SU-DHL-6 (cell line): ENCODE results near the gene DAPP1.
"Not testable (repeated sequence)": the region's sequence is repeated elsewhere in the genome, so short reads cannot be mapped to it uniquely, and the experiment has no call there.

ENCODE experiments used
- H2AFZ ChIP-seq: fragments of 200-600 bp; sonication (generic); 2 replicates; pipeline ENCODE4 v1.6.1; 2014; ENCODE audit warnings: low read depth, mild to moderate bottlenecking, moderate library complexity, mixed read lengths, antibody characterized with exemption, low read length; ENCODE audit not compliant: severe bottlenecking
- H3F3A ChIP-seq: fragments of 200-600 bp; shearing (Covaris generic); 2 replicates; pipeline ENCODE4 v1.6.0; 2016; ENCODE audit warnings: antibody characterized with exemption, mild to moderate bottlenecking; ENCODE audit not compliant: insufficient read depth
- H3K27ac ChIP-seq: fragments of 200-600 bp; sonication (generic); 2 replicates; pipeline ENCODE4 v1.5.1; 2016; ENCODE audit warnings: low read depth, mild to moderate bottlenecking, low read length, moderate library complexity, mixed read lengths
- H3K27me3 ChIP-seq: fragments of 200-600 bp; sonication (generic), shearing (Covaris generic); 2 replicates; pipeline ENCODE4 v1.6.0; 2014; ENCODE audit warnings: mild to moderate bottlenecking, low read length
- H3K36me3 ChIP-seq: fragments of 200-600 bp; sonication (generic); 2 replicates; pipeline ENCODE4 v1.6.1; 2014; ENCODE audit warnings: mild to moderate bottlenecking, low read length, mixed read lengths
- H3K4me2 ChIP-seq: fragments of 300-600, 200-600 bp; shearing (Covaris generic), sonication (generic); 2 replicates; pipeline ENCODE4 v1.6.0; 2014; ENCODE audit warnings: low read length, low read depth, mild to moderate bottlenecking; ENCODE audit not compliant: poor library complexity, severe bottlenecking
- H3K4me3 ChIP-seq: fragments of 200-600 bp; sonication (generic); 2 replicates; pipeline ENCODE4 v1.5.1; 2014; ENCODE audit warnings: antibody characterized with exemption, low read length, mild to moderate bottlenecking, mixed read lengths; ENCODE audit not compliant: insufficient read depth, poor library complexity, severe bottlenecking
- H3K79me2 ChIP-seq: fragments of 200-600 bp; sonication (generic); 2 replicates; pipeline ENCODE4 v1.6.1; 2014; ENCODE audit warnings: mild to moderate bottlenecking, low read length, moderate library complexity; ENCODE audit not compliant: insufficient read depth
- H3K9ac ChIP-seq: fragments of 200-600 bp; sonication (generic); 2 replicates; pipeline ENCODE4 v1.7.0; 2014; ENCODE audit warnings: mild to moderate bottlenecking, low read length
- H3K9me2 ChIP-seq: fragments of 200-600 bp; sonication (generic); replicated peaks from 2 replicates; pipeline ENCODE4 v1.6.1; 2014; ENCODE audit warnings: low read length; ENCODE audit not compliant: insufficient read depth
- H3K9me3 ChIP-seq: fragments of 200-600 bp; sonication (generic); 2 replicates; pipeline ENCODE4 v1.6.1; 2014; ENCODE audit warnings: low read length, mixed read lengths; ENCODE audit not compliant: insufficient read depth
- H4K20me1 ChIP-seq: fragments of 200-600 bp; sonication (generic); 2 replicates; pipeline ENCODE4 v1.6.1; 2014; ENCODE audit warnings: low read depth, mild to moderate bottlenecking, antibody characterized with exemption, low read length, moderate library complexity, mixed read lengths
- EZH2phosphoT487 ChIP-seq: fragments of 200-600 bp; sonication (generic), shearing (Covaris generic); conservative IDR thresholded peaks from 2 replicates; pipeline ENCODE4 v1.6.1; 2018; ENCODE audit warnings: mild to moderate bottlenecking, antibody characterized with exemption, low read length, moderate library complexity, mixed read lengths
- TF ChIP-seq, protein P1 (sequence below): fragments of 200-600 bp; sonication (generic); IDR thresholded peaks from one replicate; pipeline ENCODE4 v1.5.1; 2017; ENCODE audit warnings: antibody characterized with exemption, mild to moderate bottlenecking, low read length, moderate library complexity; ENCODE audit not compliant: insufficient read depth, poor library complexity, severe bottlenecking

The DAPP1 gene, protein sequence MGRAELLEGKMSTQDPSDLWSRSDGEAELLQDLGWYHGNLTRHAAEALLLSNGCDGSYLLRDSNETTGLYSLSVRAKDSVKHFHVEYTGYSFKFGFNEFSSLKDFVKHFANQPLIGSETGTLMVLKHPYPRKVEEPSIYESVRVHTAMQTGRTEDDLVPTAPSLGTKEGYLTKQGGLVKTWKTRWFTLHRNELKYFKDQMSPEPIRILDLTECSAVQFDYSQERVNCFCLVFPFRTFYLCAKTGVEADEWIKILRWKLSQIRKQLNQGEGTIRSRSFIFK

DNA sequence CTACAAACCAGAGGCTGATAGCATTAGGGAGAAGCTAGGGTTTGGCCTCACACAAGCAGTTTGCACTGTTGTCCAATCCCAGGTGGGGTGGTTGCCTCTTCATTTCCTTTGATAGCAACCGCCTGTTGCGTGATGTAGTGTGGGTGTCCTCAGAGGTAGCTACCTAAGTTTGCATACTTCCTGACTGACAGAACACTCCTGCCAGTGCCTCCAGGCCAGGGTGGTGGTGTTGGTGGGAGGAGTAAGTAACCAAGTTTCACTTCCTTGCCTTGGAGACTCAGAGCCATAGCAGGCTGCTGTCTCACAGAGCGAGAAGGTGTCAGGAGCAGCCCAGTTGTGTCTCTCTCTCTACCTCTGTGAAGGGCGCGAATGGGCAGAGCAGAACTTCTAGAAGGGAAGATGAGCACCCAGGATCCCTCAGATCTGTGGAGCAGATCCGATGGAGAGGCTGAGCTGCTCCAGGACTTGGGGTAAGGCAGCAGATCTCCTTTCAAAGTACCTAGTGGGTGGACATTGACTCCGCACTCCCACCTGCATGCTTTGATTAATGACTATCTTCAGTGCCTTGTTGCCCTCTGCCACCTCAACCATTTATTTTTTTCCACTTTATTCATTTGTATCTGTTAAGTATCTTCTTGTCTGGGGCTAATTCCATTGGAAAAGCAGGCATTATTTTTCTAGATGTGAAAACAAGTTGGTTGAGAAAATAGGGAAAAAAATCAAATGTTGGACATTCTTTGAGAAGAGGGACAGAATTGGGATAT is at the start of gene DAPP1:
Gene DAPP1 (plus strand): TSS at position 283 of the 764 bp plus-strand sequence. CDS start 87 bp downstream, at position 370.
- peak within 1 kb of the TSS; percentile 82 for H2AFZ ChIP-seq
- no peaks in the 10 kb centered on the region for H3K9me2 ChIP-seq
- no peaks in the 10 kb centered on the region for H3K9me3 ChIP-seq
- no peaks in the 10 kb centered on the region for H4K20me1 ChIP-seq
- no peaks in the 10 kb centered on the region for H3K27me3 ChIP-seq
- no peaks in the 10 kb centered on the region for H3K36me3 ChIP-seq
- TF ChIP-seq, protein P1, sequence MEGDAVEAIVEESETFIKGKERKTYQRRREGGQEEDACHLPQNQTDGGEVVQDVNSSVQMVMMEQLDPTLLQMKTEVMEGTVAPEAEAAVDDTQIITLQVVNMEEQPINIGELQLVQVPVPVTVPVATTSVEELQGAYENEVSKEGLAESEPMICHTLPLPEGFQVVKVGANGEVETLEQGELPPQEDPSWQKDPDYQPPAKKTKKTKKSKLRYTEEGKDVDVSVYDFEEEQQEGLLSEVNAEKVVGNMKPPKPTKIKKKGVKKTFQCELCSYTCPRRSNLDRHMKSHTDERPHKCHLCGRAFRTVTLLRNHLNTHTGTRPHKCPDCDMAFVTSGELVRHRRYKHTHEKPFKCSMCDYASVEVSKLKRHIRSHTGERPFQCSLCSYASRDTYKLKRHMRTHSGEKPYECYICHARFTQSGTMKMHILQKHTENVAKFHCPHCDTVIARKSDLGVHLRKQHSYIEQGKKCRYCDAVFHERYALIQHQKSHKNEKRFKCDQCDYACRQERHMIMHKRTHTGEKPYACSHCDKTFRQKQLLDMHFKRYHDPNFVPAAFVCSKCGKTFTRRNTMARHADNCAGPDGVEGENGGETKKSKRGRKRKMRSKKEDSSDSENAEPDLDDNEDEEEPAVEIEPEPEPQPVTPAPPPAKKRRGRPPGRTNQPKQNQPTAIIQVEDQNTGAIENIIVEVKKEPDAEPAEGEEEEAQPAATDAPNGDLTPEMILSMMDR, result no peak
- no peak for TF ChIP-seq EZH2phosphoT487
- H3K27ac ChIP-seq, result peak within 1 kb of the TSS; percentile 87
- H3K4me2 ChIP-seq, result peak within 1 kb of the TSS; percentile 69
- H3K4me3 ChIP-seq, result peak within 1 kb of the TSS; percentile 66
- H3K9ac ChIP-seq, result peak within 1 kb of the TSS; percentile 78
- H3K79me2 ChIP-seq, result peaks cover 50% of the 10 kb centered on the region
- peaks cover 35% of the 10 kb centered on the region for H3F3A ChIP-seq

DNA sequence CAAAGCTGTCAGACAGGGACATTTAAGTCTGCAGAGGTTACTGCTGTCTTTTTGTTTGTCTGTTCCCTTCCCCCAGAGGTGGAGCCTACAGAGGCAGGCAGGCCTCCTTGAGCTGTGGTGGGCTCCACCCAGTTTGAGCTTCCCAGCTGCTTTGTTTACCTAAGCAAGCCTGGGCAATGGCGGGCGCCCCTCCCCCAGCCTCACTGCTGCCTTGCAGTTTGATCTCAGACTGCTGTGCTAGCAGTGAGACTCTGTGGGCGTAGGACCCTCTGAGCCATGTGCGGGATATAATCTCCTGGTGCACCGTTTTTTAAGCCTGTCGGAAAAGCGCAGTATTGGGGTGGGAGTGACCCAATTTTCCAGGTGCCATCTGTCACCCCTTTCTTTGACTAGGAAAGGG is 45.8 kb upstream of the DAPP1 start:
- not testable (repeated sequence) for H3K27ac ChIP-seq, H4K20me1 ChIP-seq, H3K36me3 ChIP-seq, H3K4me2 ChIP-seq, H3K9me2 ChIP-seq, H3K79me2 ChIP-seq, H3K9me3 ChIP-seq, H3K27me3 ChIP-seq, H3F3A ChIP-seq, H3K4me3 ChIP-seq, H2AFZ ChIP-seq, H3K9ac ChIP-seq

DNA sequence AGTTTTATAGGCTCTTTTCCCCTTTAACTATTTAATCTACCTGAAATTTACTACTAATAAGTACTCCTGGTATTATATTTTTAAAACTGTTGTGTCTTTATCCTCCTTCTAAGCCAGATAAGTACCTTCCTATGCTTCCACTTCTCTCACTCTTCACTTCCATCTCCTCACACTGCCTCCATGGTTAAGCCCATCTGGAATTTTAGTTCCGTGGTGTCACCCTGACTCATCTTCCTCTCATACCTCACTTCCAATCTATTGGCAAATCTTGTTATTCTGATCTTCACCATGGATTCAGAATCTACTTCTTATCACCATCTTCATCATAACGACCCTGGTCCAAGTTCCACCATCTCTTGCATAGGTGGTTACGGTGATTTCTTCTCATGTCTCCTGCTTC is 32.7 kb upstream of the DAPP1 start:
- H3K9me3 ChIP-seq, result no peaks in the 10 kb centered on the region
- TF ChIP-seq, protein P1, result no peak
- TF ChIP-seq EZH2phosphoT487, result no peak
- H3K4me3 ChIP-seq, result no peak overlapping the region
- no peak overlapping the region for H2AFZ ChIP-seq
- no peaks in the 10 kb centered on the region for H4K20me1 ChIP-seq
- H3K9me2 ChIP-seq, result no peaks in the 10 kb centered on the region
- no peaks in the 10 kb centered on the region for H3F3A ChIP-seq
- H3K9ac ChIP-seq, result no peak overlapping the region
- no peak overlapping the region for H3K27ac ChIP-seq
- H3K27me3 ChIP-seq, result no peaks in the 10 kb centered on the region
- H3K4me2 ChIP-seq, result no peak overlapping the region
- no peaks in the 10 kb centered on the region for H3K79me2 ChIP-seq
- no peaks in the 10 kb centered on the region for H3K36me3 ChIP-seq

DNA sequence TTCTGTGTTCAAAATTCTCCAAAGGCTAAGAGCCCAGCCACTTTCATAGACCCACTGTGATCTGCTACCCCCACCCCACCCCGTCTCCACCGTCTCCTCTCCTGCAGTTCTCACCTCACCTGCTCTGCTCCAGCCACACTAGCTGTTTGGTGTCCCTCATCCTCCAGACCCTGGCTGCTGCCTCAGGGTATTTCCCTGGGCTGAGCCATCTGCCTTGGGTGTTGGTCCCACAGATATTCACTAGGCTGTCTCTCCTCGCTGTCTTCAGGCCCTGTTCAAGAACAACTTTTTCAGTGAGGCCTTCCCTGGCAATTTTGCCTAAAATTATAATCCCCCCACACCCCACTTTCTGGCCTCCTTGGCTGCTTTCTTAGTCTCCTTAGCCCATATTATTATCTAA is 31.8 kb upstream of the DAPP1 start:
- Histone ChIP-seq H3K79me2 (no peaks in the 10 kb centered on the region), H3F3A (no peaks in the 10 kb centered on the region), H3K4me2 (no peak overlapping the region), H3K27me3 (no peaks in the 10 kb centered on the region), H3K9me2 (no peaks in the 10 kb centered on the region), H3K36me3 (no peaks in the 10 kb centered on the region), H4K20me1 (no peaks in the 10 kb centered on the region), H3K27ac (no peak overlapping the region), H2AFZ (no peak overlapping the region), H3K4me3 (no peak overlapping the region), H3K9ac (no peak overlapping the region), H3K9me3 (no peaks in the 10 kb centered on the region)
- TF ChIP-seq, protein P1, result no peak
- TF ChIP-seq EZH2phosphoT487, result no peak
